Endodermal cell (in vitro differentiated cells): ENCODE data around the gene IP6K3. TPM values are rescaled to one million over a fixed set of nuclear protein-coding genes. Genes with fewer than 3 reads are reported as not detected.

ENCODE experiments used
- DNase-seq: peaks from one replicate; pipeline ENCODE4 v3.0.0-alpha.2; 2017
- H3K27ac ChIP-seq: 2 replicates; pipeline ENCODE4 v1.5.1; 2013; ENCODE audit warnings: mild to moderate bottlenecking, low read depth, low read length, moderate library complexity
- H3K27me3 ChIP-seq: 2 replicates; pipeline ENCODE4 v1.6.1; 2013; ENCODE audit warnings: mild to moderate bottlenecking, low read length, moderate library complexity; ENCODE audit not compliant: insufficient read depth, control insufficient read depth, poor library complexity, severe bottlenecking
- H3K36me3 ChIP-seq: 2 replicates; pipeline ENCODE4 v1.7.0; 2013; ENCODE audit warnings: mild to moderate bottlenecking, low read length, moderate library complexity; ENCODE audit not compliant: control insufficient read depth, insufficient read depth
- H3K4me1 ChIP-seq: one replicate; pipeline ENCODE4 v1.7.0; 2013; ENCODE audit warnings: low read length; ENCODE audit not compliant: control insufficient read depth, insufficient read depth
- H3K4me3 ChIP-seq: 2 replicates; pipeline ENCODE4 v1.5.1; 2013; ENCODE audit warnings: mild to moderate bottlenecking, low read length, moderate library complexity
- H3K9ac ChIP-seq: 2 replicates; pipeline ENCODE4 v1.6.1; 2013; ENCODE audit warnings: mild to moderate bottlenecking, low read length, moderate library complexity; ENCODE audit not compliant: poor library complexity, severe bottlenecking; ENCODE audit errors: extremely low read depth
- H3K9me3 ChIP-seq: 2 replicates; pipeline ENCODE4 v1.6.1; 2013; ENCODE audit warnings: mild to moderate bottlenecking, low read length, moderate library complexity; ENCODE audit not compliant: control insufficient read depth
- H3K27ac Mint-ChIP-seq: 2 replicates; pipeline ENCODE4 v1.8.0; 2020; ENCODE audit warnings: mixed read lengths
- H3K27me3 Mint-ChIP-seq: 2 replicates; pipeline ENCODE4 v1.8.0; 2021; ENCODE audit warnings: mild to moderate bottlenecking, mixed read lengths; ENCODE audit not compliant: insufficient read depth
- H3K36me3 Mint-ChIP-seq: 2 replicates; pipeline ENCODE4 v1.8.0; 2020; ENCODE audit warnings: low read depth, mixed read lengths
- H3K4me1 Mint-ChIP-seq: 2 replicates; pipeline ENCODE4 v1.8.0; 2020; ENCODE audit warnings: mixed read lengths
- H3K4me3 Mint-ChIP-seq: 2 replicates; pipeline ENCODE4 v1.8.0; 2020; ENCODE audit warnings: mild to moderate bottlenecking, moderate library complexity, mixed read lengths
- H3K9me3 Mint-ChIP-seq: 2 replicates; pipeline ENCODE4 v1.8.0; 2020; ENCODE audit warnings: mild to moderate bottlenecking, mixed read lengths
- CTCF ChIP-seq: fragments of 200-600 bp; sonication (generic); conservative IDR thresholded peaks from 2 replicates; pipeline ENCODE4 v1.5.0; 2021; ENCODE audit warnings: antibody characterized with exemption, mild to moderate bottlenecking
- WGBS, 2 experiments: methylation state at CpG; one replicate each; pipeline versions ENCODE4 v1.1.5 to v1.1.7; 2013; ENCODE audit warnings: missing lambda C conversion rate in 2 of 2, mixed read lengths in 1 of 2; ENCODE audit not compliant: insufficient coverage in 1 of 2, insufficient read length in 1 of 2; 5-methylcytosine and 5-hydroxymethylcytosine counted together
- total RNA-seq, 2 donors: library from RNA; stranded (reverse); fragmentation: NEBNext Ultra II Directional in 1 of 2; extraction: Animal tissue kit (Norgen Biotek cat#: 25700) in 1 of 2; gene quantifications; 2 replicates in 1 of 2; 3 replicates in 1 of 2; pipeline ENCODE4 v1.2.1, GENCODE V29; 2021

The IP6K3 gene
- total RNA-seq, 2 donors from 2014 or later = not detected

GRCh38 chr6:33678932-33679490 lies 67.7 kb downstream of the IP6K3 start:
- no peak for TF ChIP-seq CTCF
- H3K9ac ChIP-seq = no peak overlapping the region
- no peaks in the 10 kb centered on the region for H3K36me3 ChIP-seq
- no peak overlapping the region for H3K27ac Mint-ChIP-seq
- no peaks in the 10 kb centered on the region for H3K27me3 ChIP-seq
- H3K36me3 Mint-ChIP-seq = peaks cover 48% of the 10 kb centered on the region
- no peak overlapping the region for H3K4me3 ChIP-seq
- no peaks in the 10 kb centered on the region for H3K4me1 Mint-ChIP-seq
- no peaks in the 10 kb centered on the region for H3K27me3 Mint-ChIP-seq
- WGBS, 2 experiments = 94 to 96% methylated on average over 10 to 12 of the region's 12 CpGs
- H3K9me3 ChIP-seq = no peaks in the 10 kb centered on the region
- H3K4me1 ChIP-seq = no peaks in the 10 kb centered on the region
- no peak overlapping the region for H3K27ac ChIP-seq
- H3K4me3 Mint-ChIP-seq = no peak overlapping the region
- DNase-seq = no peak
- no peaks in the 10 kb centered on the region for H3K9me3 Mint-ChIP-seq

GRCh38 chr6:33678233-33678931 lies 68.3 kb downstream of the IP6K3 start:
- no peak overlapping the region for H3K27ac Mint-ChIP-seq
- Histone ChIP-seq H3K4me1 (no peaks in the 10 kb centered on the region), H3K27me3 (no peaks in the 10 kb centered on the region), H3K36me3 (peaks cover 4% of the 10 kb centered on the region), H3K9me3 (no peaks in the 10 kb centered on the region), H3K27ac (no peak overlapping the region), H3K9ac (no peak overlapping the region), H3K4me3 (no peak overlapping the region)
- H3K27me3 Mint-ChIP-seq = no peaks in the 10 kb centered on the region
- no peak overlapping the region for H3K4me3 Mint-ChIP-seq
- no peaks in the 10 kb centered on the region for H3K9me3 Mint-ChIP-seq
- DNase-seq = no peak
- no peak for TF ChIP-seq CTCF
- no peaks in the 10 kb centered on the region for H3K4me1 Mint-ChIP-seq
- peaks cover 45% of the 10 kb centered on the region for H3K36me3 Mint-ChIP-seq
- WGBS, 2 experiments = 91% methylated on average over 19 to 24 of the region's 24 CpGs

- Histone ChIP-seq H3K27me3 (no peaks in the 10 kb centered on the region), H3K4me3 (no peak overlapping the region), H3K9ac (no peak overlapping the region), H3K36me3 (peaks cover 4% of the 10 kb centered on the region), H3K27ac (no peak overlapping the region), H3K9me3 (no peaks in the 10 kb centered on the region), H3K4me1 (no peaks in the 10 kb centered on the region)
- no peaks in the 10 kb centered on the region for H3K9me3 Mint-ChIP-seq
- 80 to 90% methylated on average over 1 to 2 of the region's 2 CpGs for WGBS, 2 experiments
- no peak overlapping the region for H3K27ac Mint-ChIP-seq
- no peak overlapping the region for H3K4me3 Mint-ChIP-seq
- no peaks in the 10 kb centered on the region for H3K27me3 Mint-ChIP-seq
- peaks cover 45% of the 10 kb centered on the region for H3K36me3 Mint-ChIP-seq
- no peak for TF ChIP-seq CTCF
- no peaks in the 10 kb centered on the region for H3K4me1 Mint-ChIP-seq
- no peak for DNase-seq
Measured at GRCh38 chr6:33677689-33678088, 69.0 kb downstream of the IP6K3 start.
